ENCODE results near the gene NOCT. TPM values are rescaled to one million over a fixed set of nuclear protein-coding genes. Genes with fewer than 3 reads are reported as not detected.

The NOCT gene
- total and polyA plus RNA-seq, 2 of the 4 experiments (the other 2 are of a cell fraction) = 5.5 to 41.4 TPM

GRCh38 chr4:138996090-138996489 lies 19.5 kb upstream of the NOCT start:
- BruUV-seq (replicated peaks) = no TSS peak
- H3K9me3 ChIP-seq (ENCODE audit: control insufficient read depth, insufficient read depth, low read length) = no peaks in the 10 kb centered on the region
- ATAC-seq (ENCODE audit: low read depth) = no peak
- no peak overlapping the region for H3K4me3 ChIP-seq (ENCODE audit: insufficient read depth, low read depth, low read length)
- no peak overlapping the region for H3K9ac ChIP-seq (ENCODE audit: low read depth, low read length)
- DNase-seq = no peak
- H3K56ac ChIP-seq (ENCODE audit: extremely low read depth, insufficient read depth, low read length) = no peak overlapping the region
- H3K36me3 ChIP-seq (ENCODE audit: control insufficient read depth, insufficient read depth, low read length) = no peaks in the 10 kb centered on the region
- H3K4me1 ChIP-seq (ENCODE audit: control insufficient read depth, insufficient read depth, low read length) = no peaks in the 10 kb centered on the region
- H3K23ac ChIP-seq (ENCODE audit: low read depth, low read length) = no peak overlapping the region
- no peak overlapping the region for H3K4ac ChIP-seq (ENCODE audit: low read depth, low read length)
- no peak overlapping the region for H3K4me2 ChIP-seq (ENCODE audit: low read depth, low read length)
- in situ Hi-C loops (cut with MboI; ENCODE audit: low sequenced_read_pairs) = no loop called here
- H4K8ac ChIP-seq (ENCODE audit: low read depth in 2 of 2, low read length in 2 of 2) = no peak overlapping the region
- dilution Hi-C loops (cut with HindIII; ENCODE audit: low sequenced_read_pairs, unreplicated experiment) = no loop called here
- POLR2A ChIA-PET (ENCODE audit: unreplicated experiment) = no interaction called here
- CTCF ChIA-PET = interaction anchor here (0.5 to 0.6 kb wide), 2 partner anchors 24 to 425 kb away, joined by 3 to 5 read pairs; no protein-coding TSS in a partner anchor
- no peak overlapping the region for H2BK20ac ChIP-seq (ENCODE audit: low read depth, low read length)
- H3K9me1 ChIP-seq (ENCODE audit: insufficient read depth, low read length) = no peaks in the 10 kb centered on the region
- H4K91ac ChIP-seq (ENCODE audit: insufficient read depth, low read depth, low read length) = no peak overlapping the region
- WGBS, 2 experiments (ENCODE audit: extremely low coverage in 2 of 2, insufficient read length in 1 of 2) = 80% methylated on average over 2 of the region's 6 CpGs; no CpG with 5 or more reads in 1 of the 2 experiments
- H2AFZ ChIP-seq (replicated peaks; ENCODE audit: low read length, poor library complexity) = no peak overlapping the region
- H3K14ac ChIP-seq (replicated peaks; ENCODE audit: low read depth, low read length) = no peak overlapping the region
- no peak overlapping the region for H3K18ac ChIP-seq (ENCODE audit: low read depth, low read length)
- intact Hi-C loops (cut with micrococcal nuclease) = no loop called here
- H3K79me1 ChIP-seq (ENCODE audit: low read depth in 1 of 2, low read length in 2 of 2) = no peaks in the 10 kb centered on the region
- H2AK5ac ChIP-seq (ENCODE audit: low read depth, low read length) = no peak overlapping the region
- no peak overlapping the region for H2BK120ac ChIP-seq (ENCODE audit: low read depth, low read length)
- TF ChIP-seq FOS (IDR thresholded peaks at IDR 0.05; ENCODE audit: low read depth, low read length) = no peak
- no peak for TF ChIP-seq MAZ (IDR thresholded peaks at IDR 0.05; ENCODE audit: borderline replicate concordance, low read depth, low read length)
- H4K20me1 ChIP-seq (ENCODE audit: insufficient read depth, low read length) = no peaks in the 10 kb centered on the region
- H3K27me3 ChIP-seq (ENCODE audit: control insufficient read depth, insufficient read depth, low read length) = peaks cover 2% of the 10 kb centered on the region; the same call in 1 of the 2 replicates
- H2AK9ac ChIP-seq (replicated peaks; ENCODE audit: low read depth, low read length, poor library complexity) = no peak overlapping the region
- no peak overlapping the region for H2BK5ac ChIP-seq (ENCODE audit: low read depth, low read length, poor library complexity, severe bottlenecking)
- H4K5ac ChIP-seq (ENCODE audit: low read depth, low read length) = no peak overlapping the region
- no peak overlapping the region for H2BK15ac ChIP-seq (ENCODE audit: low read depth, low read length)
- no peak overlapping the region for H3K27ac ChIP-seq (ENCODE audit: insufficient read depth, low read length)
